Measurements from ENCODE around the gene AP3S2. TPM values are rescaled to one million over a fixed set of nuclear protein-coding genes. Genes with fewer than 3 reads are reported as not detected.

The AP3S2 gene
- polyA plus RNA-seq, 1 donor (not counting 4 experiments of a cell fraction or from before 2014, with no cell fraction given), result 34.6 TPM

DNA sequence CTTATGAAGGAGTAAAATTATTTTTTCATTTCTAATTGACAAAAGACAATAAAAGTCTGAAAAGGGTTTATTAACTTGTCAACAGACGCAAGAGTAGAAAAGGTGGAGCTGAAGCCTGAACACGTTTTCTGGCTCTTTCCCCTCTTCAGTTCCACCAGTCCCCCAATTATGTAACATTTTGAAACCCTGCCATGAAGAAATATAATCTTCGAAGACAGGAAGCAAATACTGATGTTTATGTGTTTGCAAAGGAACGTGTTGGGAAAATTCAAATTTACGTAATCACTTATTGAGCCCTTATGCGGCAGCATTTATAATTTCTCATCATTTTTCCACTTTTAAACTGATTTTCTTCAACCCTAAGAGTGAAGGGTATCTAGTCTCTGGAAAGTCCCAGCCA, 767 bp downstream of the AP3S2 start:
- H3K27ac ChIP-seq (ENCODE audit: control insufficient read depth, insufficient read depth, low read length), result peak overlapping the region; percentile 84
- H3K9ac ChIP-seq (ENCODE audit: control insufficient read depth, extremely low read depth, insufficient read depth, low read length), result peak overlapping the region; percentile 94
- H3K27me3 ChIP-seq (ENCODE audit: control insufficient read depth, extremely low read depth, insufficient read depth, low read length), result no peaks in the 10 kb centered on the region
- H3K4me2 ChIP-seq (ENCODE audit: control insufficient read depth, extremely low read depth, insufficient read depth, low read depth, low read length), result peak overlapping the region; percentile 94
- FAIRE-seq (no peak), DNase-seq (ENCODE audit: low read depth, low spot score) (no peak)
- peaks cover 4% of the 10 kb centered on the region for H3K4me1 ChIP-seq (ENCODE audit: control insufficient read depth, extremely low read depth, insufficient read depth, low read length)
- H3K79me2 ChIP-seq (ENCODE audit: control insufficient read depth, insufficient read depth, low read length), result peaks cover 35% of the 10 kb centered on the region
- H2AFZ ChIP-seq (ENCODE audit: control insufficient read depth, low read length), result no peak overlapping the region
- dilution Hi-C loops (cut with MboI; ENCODE audit: extremely low pct_ligation_motif_present, low sequenced_read_pairs), result no loop called here
- no peaks in the 10 kb centered on the region for H4K20me1 ChIP-seq (ENCODE audit: control insufficient read depth, extremely low read depth, insufficient read depth, low read length)
- H3K9me1 ChIP-seq (ENCODE audit: control insufficient read depth, extremely low read depth, insufficient read depth, low read length), result no peaks in the 10 kb centered on the region
- H3K9me3 ChIP-seq (ENCODE audit: control insufficient read depth, low read depth, low read length), result no peaks in the 10 kb centered on the region
- TF ChIP-seq, protein P1, sequence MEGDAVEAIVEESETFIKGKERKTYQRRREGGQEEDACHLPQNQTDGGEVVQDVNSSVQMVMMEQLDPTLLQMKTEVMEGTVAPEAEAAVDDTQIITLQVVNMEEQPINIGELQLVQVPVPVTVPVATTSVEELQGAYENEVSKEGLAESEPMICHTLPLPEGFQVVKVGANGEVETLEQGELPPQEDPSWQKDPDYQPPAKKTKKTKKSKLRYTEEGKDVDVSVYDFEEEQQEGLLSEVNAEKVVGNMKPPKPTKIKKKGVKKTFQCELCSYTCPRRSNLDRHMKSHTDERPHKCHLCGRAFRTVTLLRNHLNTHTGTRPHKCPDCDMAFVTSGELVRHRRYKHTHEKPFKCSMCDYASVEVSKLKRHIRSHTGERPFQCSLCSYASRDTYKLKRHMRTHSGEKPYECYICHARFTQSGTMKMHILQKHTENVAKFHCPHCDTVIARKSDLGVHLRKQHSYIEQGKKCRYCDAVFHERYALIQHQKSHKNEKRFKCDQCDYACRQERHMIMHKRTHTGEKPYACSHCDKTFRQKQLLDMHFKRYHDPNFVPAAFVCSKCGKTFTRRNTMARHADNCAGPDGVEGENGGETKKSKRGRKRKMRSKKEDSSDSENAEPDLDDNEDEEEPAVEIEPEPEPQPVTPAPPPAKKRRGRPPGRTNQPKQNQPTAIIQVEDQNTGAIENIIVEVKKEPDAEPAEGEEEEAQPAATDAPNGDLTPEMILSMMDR (optimal IDR thresholded peaks at IDR 0.05 in 1 of 3, IDR thresholded peaks at IDR 0.05 in 1 of 3, conservative IDR thresholded peaks at IDR 0.05 in 1 of 3; ENCODE audit: extremely low read depth in 1 of 3, insufficient read depth in 2 of 3, low read length in 3 of 3), result no peak
- no peak for TF ChIP-seq EZH2 (IDR thresholded peaks at IDR 0.05; ENCODE audit: low read length)
- H3K4me3 ChIP-seq (ENCODE audit: control insufficient read depth in 2 of 3, extremely low read depth in 1 of 3, insufficient read depth in 2 of 3, low read depth in 1 of 3, low read length in 3 of 3), result peak overlapping the region; percentile 85 to 88 (median 85)
- H3K36me3 ChIP-seq (ENCODE audit: control insufficient read depth in 2 of 2, extremely low read depth in 1 of 2, insufficient read depth in 2 of 2, low read length in 2 of 2), result peaks cover 3 to 7% of the 10 kb centered on the region in 2 experiments

DNA sequence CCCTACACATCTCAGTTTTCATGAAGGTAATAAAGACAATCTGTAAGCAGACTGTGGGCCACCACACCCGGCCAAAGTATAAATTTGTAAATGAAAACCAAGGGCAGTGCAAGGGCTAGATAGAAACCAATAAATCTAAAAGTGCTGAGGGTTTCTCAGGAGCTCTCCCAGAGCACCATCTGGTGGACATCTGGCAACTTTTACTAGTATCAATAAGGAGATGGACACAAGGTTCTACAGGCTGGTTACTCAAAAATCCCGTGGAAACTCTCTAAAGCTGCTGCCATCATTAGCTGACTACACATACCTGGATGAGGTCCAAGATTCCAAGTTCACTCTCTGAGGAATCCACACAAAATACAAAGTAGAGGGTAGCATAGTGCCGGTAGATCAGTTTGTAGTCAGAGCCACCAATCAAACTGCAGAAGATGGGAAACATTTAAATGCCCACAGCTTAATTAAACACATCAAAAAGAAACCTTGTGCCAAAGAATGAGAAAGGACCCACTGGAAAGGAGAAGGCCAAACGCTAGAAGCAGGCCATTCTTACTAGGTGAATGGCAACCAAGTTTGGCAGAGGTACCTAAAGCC, 5.5 kb downstream of the AP3S2 start:
- H3K36me3 ChIP-seq (ENCODE audit: control insufficient read depth in 2 of 2, extremely low read depth in 1 of 2, insufficient read depth in 2 of 2, low read length in 2 of 2), result peaks cover 7 to 19% of the 10 kb centered on the region in 2 experiments
- no peaks in the 10 kb centered on the region for H3K9me3 ChIP-seq (ENCODE audit: control insufficient read depth, low read depth, low read length)
- no peak overlapping the region for H3K9ac ChIP-seq (ENCODE audit: control insufficient read depth, extremely low read depth, insufficient read depth, low read length)
- FAIRE-seq (no peak), DNase-seq (ENCODE audit: low read depth, low spot score) (no peak)
- dilution Hi-C loops (cut with MboI; ENCODE audit: extremely low pct_ligation_motif_present, low sequenced_read_pairs), result no loop called here
- H4K20me1 ChIP-seq (ENCODE audit: control insufficient read depth, extremely low read depth, insufficient read depth, low read length), result no peaks in the 10 kb centered on the region
- H3K9me1 ChIP-seq (ENCODE audit: control insufficient read depth, extremely low read depth, insufficient read depth, low read length), result no peaks in the 10 kb centered on the region
- H3K79me2 ChIP-seq (ENCODE audit: control insufficient read depth, insufficient read depth, low read length), result peaks cover 31% of the 10 kb centered on the region
- H3K4me3 ChIP-seq (ENCODE audit: control insufficient read depth in 2 of 3, extremely low read depth in 1 of 3, insufficient read depth in 2 of 3, low read depth in 1 of 3, low read length in 3 of 3), result no peak overlapping the region
- no peaks in the 10 kb centered on the region for H3K27me3 ChIP-seq (ENCODE audit: control insufficient read depth, extremely low read depth, insufficient read depth, low read length)
- H3K27ac ChIP-seq (ENCODE audit: control insufficient read depth, insufficient read depth, low read length), result no peak overlapping the region
- no peak overlapping the region for H2AFZ ChIP-seq (ENCODE audit: control insufficient read depth, low read length)
- TF ChIP-seq EZH2 (IDR thresholded peaks at IDR 0.05; ENCODE audit: low read length), result no peak
- TF ChIP-seq, protein P1 (optimal IDR thresholded peaks at IDR 0.05 in 1 of 3, IDR thresholded peaks at IDR 0.05 in 1 of 3, conservative IDR thresholded peaks at IDR 0.05 in 1 of 3; ENCODE audit: extremely low read depth in 1 of 3, insufficient read depth in 2 of 3, low read length in 3 of 3), result peak; percentile 34 to 42 (median 34)
- no peak overlapping the region for H3K4me2 ChIP-seq (ENCODE audit: control insufficient read depth, extremely low read depth, insufficient read depth, low read depth, low read length)
- H3K4me1 ChIP-seq (ENCODE audit: control insufficient read depth, extremely low read depth, insufficient read depth, low read length), result peaks cover 4% of the 10 kb centered on the region
